ENCODE measurements around the gene GYG2. TPM values are rescaled to one million over a fixed set of nuclear protein-coding genes. Genes with fewer than 3 reads are reported as not detected.
A peak's percentile ranks its signal among the peaks of the same experiment; 100 is the strongest.
"Not testable (repeated sequence)": the region's sequence is repeated elsewhere in the genome, so short reads cannot be mapped to it uniquely, and the experiment has no call there.

Gene GYG2
- total RNA-seq, 1 experiment from 2014 or later, result 1.7 TPM

DNA sequence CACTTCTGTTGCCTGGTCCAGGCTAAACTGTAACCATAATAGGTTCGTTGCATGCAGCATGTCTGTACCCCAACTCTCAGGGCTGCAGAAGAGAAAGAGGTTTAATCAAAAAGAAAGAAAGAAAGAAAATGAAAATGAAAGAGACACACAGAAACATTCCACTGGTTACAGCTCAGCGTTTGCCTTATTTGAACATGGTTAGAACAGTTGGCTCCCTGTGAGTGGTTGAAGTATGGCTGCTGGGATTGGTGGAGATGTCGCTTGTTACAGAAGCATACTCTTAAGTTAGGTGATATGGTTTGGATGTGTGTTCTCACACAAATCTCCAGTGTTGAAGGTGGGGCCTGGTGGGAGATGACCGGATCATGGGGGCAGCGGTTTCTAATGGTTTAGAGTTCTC lies 64.1 kb downstream of the GYG2 start:
- TF ChIP-seq EZH2 (IDR thresholded peaks at IDR 0.05; ENCODE audit: low read depth), result no peak
- TF ChIP-seq, protein P1, sequence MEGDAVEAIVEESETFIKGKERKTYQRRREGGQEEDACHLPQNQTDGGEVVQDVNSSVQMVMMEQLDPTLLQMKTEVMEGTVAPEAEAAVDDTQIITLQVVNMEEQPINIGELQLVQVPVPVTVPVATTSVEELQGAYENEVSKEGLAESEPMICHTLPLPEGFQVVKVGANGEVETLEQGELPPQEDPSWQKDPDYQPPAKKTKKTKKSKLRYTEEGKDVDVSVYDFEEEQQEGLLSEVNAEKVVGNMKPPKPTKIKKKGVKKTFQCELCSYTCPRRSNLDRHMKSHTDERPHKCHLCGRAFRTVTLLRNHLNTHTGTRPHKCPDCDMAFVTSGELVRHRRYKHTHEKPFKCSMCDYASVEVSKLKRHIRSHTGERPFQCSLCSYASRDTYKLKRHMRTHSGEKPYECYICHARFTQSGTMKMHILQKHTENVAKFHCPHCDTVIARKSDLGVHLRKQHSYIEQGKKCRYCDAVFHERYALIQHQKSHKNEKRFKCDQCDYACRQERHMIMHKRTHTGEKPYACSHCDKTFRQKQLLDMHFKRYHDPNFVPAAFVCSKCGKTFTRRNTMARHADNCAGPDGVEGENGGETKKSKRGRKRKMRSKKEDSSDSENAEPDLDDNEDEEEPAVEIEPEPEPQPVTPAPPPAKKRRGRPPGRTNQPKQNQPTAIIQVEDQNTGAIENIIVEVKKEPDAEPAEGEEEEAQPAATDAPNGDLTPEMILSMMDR (conservative IDR thresholded peaks at IDR 0.05), result no peak
- intact Hi-C loops (cut with micrococcal nuclease; ENCODE audit: unreplicated experiment), result no loop called here
- CTCF ChIA-PET, result no interaction called here

DNA sequence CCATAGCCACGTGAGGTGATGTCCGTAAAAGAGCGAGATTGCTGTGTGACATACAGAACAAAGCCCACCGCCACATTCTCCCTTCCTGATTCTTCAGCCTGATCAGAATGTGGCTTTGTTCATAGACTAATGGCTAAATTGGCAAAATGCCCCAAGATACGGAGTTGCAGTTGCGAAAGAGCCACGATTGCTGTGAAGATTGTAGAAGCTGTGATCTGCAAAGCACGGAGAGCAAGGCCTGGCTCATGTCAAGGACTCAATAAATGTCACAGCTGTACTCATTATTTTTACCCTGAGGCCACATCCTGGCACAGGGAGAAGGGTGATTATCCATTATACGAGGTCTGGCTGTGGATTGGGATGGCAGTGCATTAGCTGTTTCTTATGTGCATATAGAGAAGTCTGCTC lies 66.2 kb downstream of the GYG2 start:
- Histone ChIP-seq H2AFZ (no peak overlapping the region), H3K27ac (no peak overlapping the region), H3K9me2 (ENCODE audit: insufficient read depth) (no peaks in the 10 kb centered on the region), H3K79me2 (ENCODE audit: low read depth) (no peaks in the 10 kb centered on the region), H3K9me3 (ENCODE audit: insufficient read depth, low read depth) (no peaks in the 10 kb centered on the region), H3K27me3 (ENCODE audit: insufficient read depth, low read depth) (no peaks in the 10 kb centered on the region), H4K20me1 (ENCODE audit: insufficient read depth) (no peaks in the 10 kb centered on the region), H3F3A (ENCODE audit: insufficient read depth, low read depth) (peaks cover 18% of the 10 kb centered on the region; the same call in 1 of the 2 replicates), H3K4me3 (no peak overlapping the region), H3K36me3 (ENCODE audit: low read depth) (no peaks in the 10 kb centered on the region), H3K4me1 (replicated peaks; ENCODE audit: insufficient read depth) (peaks cover 44% of the 10 kb centered on the region), H3K4me2 (peak overlapping the region; percentile 51)
- intact Hi-C loops (cut with micrococcal nuclease; ENCODE audit: unreplicated experiment), result no loop called here
- ChIA-PET POLR2A (ENCODE audit: unreplicated experiment) (no interaction called here), CTCF (no interaction called here)
- DNase-seq, result peak; percentile 17 to 84
- TF ChIP-seq, protein P1 (conservative IDR thresholded peaks at IDR 0.05), result no peak
- no peak for TF ChIP-seq EZH2 (IDR thresholded peaks at IDR 0.05; ENCODE audit: low read depth)
- BruUV-seq (replicated peaks), result no TSS peak

More for the DNA sequence above, 64.1 kb downstream of the GYG2 start:
- Histone ChIP-seq H2AFZ (no peak overlapping the region), H3K36me3 (ENCODE audit: low read depth) (no peaks in the 10 kb centered on the region), H3K27me3 (ENCODE audit: insufficient read depth, low read depth) (no peaks in the 10 kb centered on the region), H3K79me2 (ENCODE audit: low read depth) (no peaks in the 10 kb centered on the region), H3K9me3 (ENCODE audit: insufficient read depth, low read depth) (no peaks in the 10 kb centered on the region), H3K9me2 (ENCODE audit: insufficient read depth) (no peaks in the 10 kb centered on the region), H3K4me2 (no peak overlapping the region), H3F3A (ENCODE audit: insufficient read depth, low read depth) (peaks cover 9% of the 10 kb centered on the region; the same call in 1 of the 2 replicates), H3K27ac (no peak overlapping the region), H3K4me3 (no peak overlapping the region), H3K4me1 (replicated peaks; ENCODE audit: insufficient read depth) (peaks cover 27% of the 10 kb centered on the region), H4K20me1 (ENCODE audit: insufficient read depth) (no peaks in the 10 kb centered on the region)
- POLR2A ChIA-PET (ENCODE audit: unreplicated experiment), result no interaction called here
- no TSS peak for BruUV-seq (replicated peaks)
- DNase-seq, result no peak

DNA sequence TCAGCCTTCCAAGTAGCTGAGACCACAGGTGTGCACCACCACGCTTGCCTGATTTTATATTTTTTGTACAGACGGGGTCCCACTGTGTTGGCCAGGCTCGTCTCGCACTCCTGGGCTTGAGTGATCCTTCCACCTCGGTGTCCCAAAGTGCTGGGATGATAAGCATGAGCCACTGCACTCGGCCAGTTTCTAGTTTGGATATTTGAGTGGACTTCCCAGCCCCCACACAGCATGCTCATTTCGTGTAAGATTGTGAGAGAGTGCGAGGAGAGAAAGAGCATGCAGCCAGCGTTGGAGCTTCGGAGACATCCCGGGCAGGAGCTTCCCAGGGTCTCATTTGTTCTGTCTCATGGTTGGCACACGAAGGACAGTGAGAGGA lies 68.6 kb downstream of the GYG2 start:
- DNase-seq, result no peak
- peaks cover 44% of the 10 kb centered on the region for H3K4me1 ChIP-seq (replicated peaks; ENCODE audit: insufficient read depth)
- CTCF ChIA-PET, result no interaction called here
- H3K9me3 ChIP-seq (ENCODE audit: insufficient read depth, low read depth), result no peaks in the 10 kb centered on the region
- BruUV-seq (replicated peaks), result no TSS peak
- H2AFZ ChIP-seq, result peak overlapping the region; percentile 78; the same call in 1 of the 2 replicates
- TF ChIP-seq, protein P1 (conservative IDR thresholded peaks at IDR 0.05), result no peak
- no peak for TF ChIP-seq EZH2 (IDR thresholded peaks at IDR 0.05; ENCODE audit: low read depth)
- H3K79me2 ChIP-seq (ENCODE audit: low read depth), result no peaks in the 10 kb centered on the region
- H3K27ac ChIP-seq, result peak overlapping the region; percentile 79; the same call in 1 of the 2 replicates
- peak overlapping the region; percentile 94 for H3K4me2 ChIP-seq
- H3F3A ChIP-seq (ENCODE audit: insufficient read depth, low read depth), result peaks cover 18% of the 10 kb centered on the region; the same call in 1 of the 2 replicates
- H3K36me3 ChIP-seq (ENCODE audit: low read depth), result no peaks in the 10 kb centered on the region
- H3K27me3 ChIP-seq (ENCODE audit: insufficient read depth, low read depth), result no peaks in the 10 kb centered on the region
- POLR2A ChIA-PET (ENCODE audit: unreplicated experiment), result no interaction called here
- H4K20me1 ChIP-seq (ENCODE audit: insufficient read depth), result no peaks in the 10 kb centered on the region
- intact Hi-C loops (cut with micrococcal nuclease; ENCODE audit: unreplicated experiment), result no loop called here
- H3K4me3 ChIP-seq, result peak overlapping the region; percentile 46
- no peaks in the 10 kb centered on the region for H3K9me2 ChIP-seq (ENCODE audit: insufficient read depth)

DNA sequence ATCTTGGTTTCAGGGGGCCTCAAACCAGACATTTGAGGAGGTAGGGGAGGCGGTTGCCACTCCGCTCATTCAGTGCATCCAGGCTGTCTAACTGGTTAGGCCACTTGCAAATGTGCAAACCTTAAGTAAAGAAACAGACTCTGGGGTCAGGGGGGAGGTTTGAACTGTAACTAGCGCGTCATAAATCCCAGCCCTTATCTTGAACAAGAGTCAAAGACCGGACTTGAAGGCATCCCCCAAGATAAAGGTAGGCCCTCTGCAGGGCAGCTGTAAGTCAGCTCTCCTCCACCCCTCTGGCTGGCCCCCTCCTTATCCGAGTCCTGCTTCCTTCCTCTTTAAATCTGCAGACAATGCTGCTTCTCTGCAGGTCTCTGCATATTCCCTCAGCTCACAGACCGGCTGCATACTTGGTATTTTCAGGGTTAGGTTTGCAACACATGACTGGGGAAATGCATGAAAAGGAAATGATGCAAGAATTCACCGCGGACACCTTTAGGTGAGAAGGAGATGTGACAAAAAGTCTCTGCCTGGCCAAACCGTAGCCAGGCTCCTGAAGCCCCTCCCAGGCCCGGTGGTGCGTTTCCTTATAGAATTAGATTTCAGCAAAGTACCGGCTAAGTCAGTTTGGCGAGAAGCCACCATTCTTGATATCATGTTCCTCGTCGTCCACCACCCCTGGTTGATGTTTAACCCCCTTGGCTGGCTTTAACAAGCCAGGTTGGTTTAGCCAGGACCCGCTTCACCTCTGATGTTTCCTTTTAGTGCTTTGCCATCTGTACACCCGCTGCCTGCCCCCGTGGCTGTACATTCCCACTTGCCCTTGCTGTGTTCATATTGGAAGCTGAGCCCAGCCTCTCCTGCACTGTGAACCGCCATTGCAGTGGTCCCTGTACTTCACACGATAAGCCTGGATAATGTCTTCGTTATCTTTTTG lies 69.2 kb downstream of the GYG2 start:
- Histone ChIP-seq H3F3A (ENCODE audit: insufficient read depth, low read depth) (peaks cover 18% of the 10 kb centered on the region; the same call in 1 of the 2 replicates), H3K4me2 (peak overlapping the region; percentile 94), H2AFZ (peak overlapping the region; percentile 78), H3K4me1 (replicated peaks; ENCODE audit: insufficient read depth) (peaks cover 44% of the 10 kb centered on the region), H3K27ac (peak overlapping the region; percentile 79), H3K4me3 (peak overlapping the region; percentile 46)
- POLR2A ChIA-PET (ENCODE audit: unreplicated experiment); H3K27me3 ChIP-seq (ENCODE audit: insufficient read depth, low read depth); H3K79me2 ChIP-seq (ENCODE audit: low read depth); CTCF ChIA-PET; H4K20me1 ChIP-seq (ENCODE audit: insufficient read depth); H3K9me2 ChIP-seq (ENCODE audit: insufficient read depth); H3K36me3 ChIP-seq (ENCODE audit: low read depth); H3K9me3 ChIP-seq (ENCODE audit: insufficient read depth, low read depth): not testable (repeated sequence)
- intact Hi-C loops (cut with micrococcal nuclease; ENCODE audit: unreplicated experiment), result loop anchor here (2.0 kb wide), 2 partner anchors 31 to 129 kb away; partner anchors contain the start of gene ARSD
- DNase-seq, result peak; percentile 45 to 88
- BruUV-seq (replicated peaks), result TSS peak; percentile 72

Data from PC-9 (cell line).